ENCODE measurements around the gene FUCA1. TPM values are rescaled to one million over a fixed set of nuclear protein-coding genes. Genes with fewer than 3 reads are reported as not detected.

FUCA1 gene
- total RNA-seq, 2 donors from 2014 or later, result 21.3 to 27.0 TPM

DNA sequence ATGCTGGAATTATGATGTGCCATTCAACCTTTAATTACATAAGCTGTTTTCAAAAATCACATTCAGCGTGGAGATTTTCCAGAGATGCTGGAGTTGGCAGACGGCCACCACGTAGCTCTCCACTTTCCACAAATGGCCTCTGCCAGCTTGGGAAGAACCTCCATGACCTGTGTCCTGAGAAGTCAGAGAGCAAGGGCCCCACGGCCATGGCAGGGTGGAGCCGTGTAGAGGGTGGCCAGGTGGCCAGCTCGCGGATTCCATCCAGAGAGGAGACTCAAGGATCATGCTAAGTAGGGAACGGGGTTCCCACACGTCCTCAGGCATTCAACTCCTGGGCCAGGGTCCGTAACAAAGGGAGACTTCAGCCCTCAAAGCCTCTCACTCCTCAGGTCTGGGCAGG lies 66.2 kb downstream of the FUCA1 start:
- WGBS, 2 donors, result 50 to 53% methylated on average over 2 to 10 of the region's 10 CpGs
- ATAC-seq, result no peak
- peak overlapping the region; percentile 94 to 97 (median 96) for H3K27ac ChIP-seq
- peaks cover 33% of the 10 kb centered on the region for H3K4me1 ChIP-seq
- no peak overlapping the region for H3K4me3 ChIP-seq
- no peaks in the 10 kb centered on the region for H3K9me3 ChIP-seq
- no peak for TF ChIP-seq POLR2A (IDR thresholded peaks at IDR 0.05)
- TF ChIP-seq, protein P1, sequence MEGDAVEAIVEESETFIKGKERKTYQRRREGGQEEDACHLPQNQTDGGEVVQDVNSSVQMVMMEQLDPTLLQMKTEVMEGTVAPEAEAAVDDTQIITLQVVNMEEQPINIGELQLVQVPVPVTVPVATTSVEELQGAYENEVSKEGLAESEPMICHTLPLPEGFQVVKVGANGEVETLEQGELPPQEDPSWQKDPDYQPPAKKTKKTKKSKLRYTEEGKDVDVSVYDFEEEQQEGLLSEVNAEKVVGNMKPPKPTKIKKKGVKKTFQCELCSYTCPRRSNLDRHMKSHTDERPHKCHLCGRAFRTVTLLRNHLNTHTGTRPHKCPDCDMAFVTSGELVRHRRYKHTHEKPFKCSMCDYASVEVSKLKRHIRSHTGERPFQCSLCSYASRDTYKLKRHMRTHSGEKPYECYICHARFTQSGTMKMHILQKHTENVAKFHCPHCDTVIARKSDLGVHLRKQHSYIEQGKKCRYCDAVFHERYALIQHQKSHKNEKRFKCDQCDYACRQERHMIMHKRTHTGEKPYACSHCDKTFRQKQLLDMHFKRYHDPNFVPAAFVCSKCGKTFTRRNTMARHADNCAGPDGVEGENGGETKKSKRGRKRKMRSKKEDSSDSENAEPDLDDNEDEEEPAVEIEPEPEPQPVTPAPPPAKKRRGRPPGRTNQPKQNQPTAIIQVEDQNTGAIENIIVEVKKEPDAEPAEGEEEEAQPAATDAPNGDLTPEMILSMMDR (IDR thresholded peaks at IDR 0.05), result no peak
- H3K27me3 ChIP-seq, result no peaks in the 10 kb centered on the region
- peak in 1 of 4 donors; percentile 25 for DNase-seq
- no peaks in the 10 kb centered on the region for H3K36me3 ChIP-seq (replicated peaks in 1 of 2; ENCODE audit: insufficient read depth in 1 of 2, low read depth in 2 of 2)
- intact Hi-C loops (cut with DNase I), result no loop called here

DNA sequence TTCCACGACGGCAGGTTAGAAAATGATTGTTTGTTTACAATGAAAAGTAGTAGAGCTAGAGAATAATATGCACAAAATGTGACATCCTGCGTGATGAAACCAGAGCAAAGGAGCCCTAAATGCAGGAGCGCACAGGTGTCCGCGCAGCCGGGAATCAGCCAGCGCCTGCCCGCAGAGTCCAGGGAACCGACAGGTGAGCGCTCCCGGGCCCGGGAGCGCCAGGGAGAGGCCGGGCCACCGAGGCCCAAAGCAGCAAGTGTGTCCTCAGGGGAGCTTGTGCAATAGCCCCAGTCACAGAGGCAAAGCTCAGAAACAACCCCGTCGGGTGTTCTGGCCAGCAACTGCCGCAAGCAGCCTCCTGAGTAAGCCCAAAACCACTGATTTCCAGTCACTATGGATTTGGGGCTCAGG lies 66.7 kb downstream of the FUCA1 start:
- Histone ChIP-seq H3K27ac (peak overlapping the region; percentile 94 to 97 (median 96)), H3K36me3 (replicated peaks in 1 of 2; ENCODE audit: insufficient read depth in 1 of 2, low read depth in 2 of 2) (no peaks in the 10 kb centered on the region), H3K4me1 (peaks cover 33% of the 10 kb centered on the region), H3K9me3 (no peaks in the 10 kb centered on the region), H3K27me3 (no peaks in the 10 kb centered on the region), H3K4me3 (peak overlapping the region; percentile 24 to 76)
- DNase-seq (peak; percentile 48 to 58 (median 54)), ATAC-seq (peak; percentile 19)
- 9 to 13% methylated on average over 18 to 19 of the region's 19 CpGs for WGBS, 2 donors
- no peak for TF ChIP-seq POLR2A (IDR thresholded peaks at IDR 0.05)
- TF ChIP-seq, protein P1 (IDR thresholded peaks at IDR 0.05), result peak in 1 of 7 experiments; percentile 10
- intact Hi-C loops (cut with DNase I), result no loop called here

- WGBS, 2 donors, result 1 to 2% methylated on average over 13 to 82 of the region's 82 CpGs
- H3K36me3 ChIP-seq (replicated peaks in 1 of 2; ENCODE audit: insufficient read depth in 1 of 2, low read depth in 2 of 2), result no peaks in the 10 kb centered on the region
- no peaks in the 10 kb centered on the region for H3K9me3 ChIP-seq
- H3K4me3 ChIP-seq, result peak within 1 kb of the TSS; percentile 76 to 99
- no peaks in the 10 kb centered on the region for H3K27me3 ChIP-seq
- peaks cover 33% of the 10 kb centered on the region for H3K4me1 ChIP-seq
- ATAC-seq, result peak; percentile 92
- intact Hi-C loops (cut with DNase I), result no loop called here
- peak; percentile 97 to 98 (median 98) for DNase-seq
- TF ChIP-seq, protein P1 (IDR thresholded peaks at IDR 0.05), result peak in 1 of 7 experiments; percentile 25
- TF ChIP-seq POLR2A (IDR thresholded peaks at IDR 0.05), result peak; percentile 77 to 83 (median 79)
- peak within 1 kb of the TSS; percentile 94 to 97 (median 96) for H3K27ac ChIP-seq
Measured at GRCh38 chr1:23800400-23801337, 67.4 kb downstream of the FUCA1 start, which contains the start of gene GALE. TSS of gene GALE (minus strand) at chr1:23800754. CDS start at chr1:23799007, 1,747 bp downstream.

GRCh38 chr1:23799570-23800399 lies 68.3 kb downstream of the FUCA1 start:
- H3K27ac ChIP-seq, result peak overlapping the region; percentile 94 to 97 (median 96)
- peak overlapping the region; percentile 76 to 99 for H3K4me3 ChIP-seq
- H3K36me3 ChIP-seq (replicated peaks in 1 of 2; ENCODE audit: insufficient read depth in 1 of 2, low read depth in 2 of 2), result no peaks in the 10 kb centered on the region
- H3K27me3 ChIP-seq, result no peaks in the 10 kb centered on the region
- ATAC-seq, result peak; percentile 41
- WGBS, 2 donors, result 3 to 13% methylated on average over 5 to 47 of the region's 48 CpGs
- peaks cover 33% of the 10 kb centered on the region for H3K4me1 ChIP-seq
- TF ChIP-seq POLR2A (IDR thresholded peaks at IDR 0.05), result peak; percentile 63 to 85 (median 67)
- TF ChIP-seq, protein P1 (IDR thresholded peaks at IDR 0.05), result no peak
- intact Hi-C loops (cut with DNase I), result no loop called here
- H3K9me3 ChIP-seq, result no peaks in the 10 kb centered on the region
- peak; percentile 63 to 94 (median 73) for DNase-seq
